SH-SY5Y (cell line): ENCODE measurements around the gene RAB32.

ENCODE experiments used
- GATA2 ChIP-seq: IDR thresholded peaks from 2 replicates; pipeline ENCODE4 v1.6.1; 2011; ENCODE audit warnings: mild to moderate bottlenecking, low read depth, low read length
- GATA3 ChIP-seq: IDR thresholded peaks from 2 replicates; pipeline ENCODE4 v1.6.1; 2011; ENCODE audit warnings: low read depth, mild to moderate bottlenecking, low read length, moderate library complexity

GRCh38 chr6:146503096-146503495 is 40.5 kb upstream of the RAB32 start:
- TF ChIP-seq GATA2 (no peak), GATA3 (no peak)
